Body of pancreas (tissue), 4 donors: ENCODE measurements around the gene EP300. TPM values are rescaled to one million over a fixed set of nuclear protein-coding genes. Genes with fewer than 3 reads are reported as not detected.
"Not testable (repeated sequence)": the region's sequence is repeated elsewhere in the genome, so short reads cannot be mapped to it uniquely, and the experiment has no call there.

Source experiments
- ATAC-seq: fragments of 150-250 bp; one replicate; pipeline ENCODE4 v1.9.1; 2016
- DNase-seq, 4 donors: peaks; one replicate each; pipeline ENCODE4 v3.0.0-alpha.2; 2019
- H3K27ac ChIP-seq, 4 donors: fragments of 200-600 bp; sonication (generic); 1 replicate in 3 of 4; 2 replicates in 1 of 4; pipeline versions ENCODE4 v1.5.1 to v1.6.1; 2016 to 2019; ENCODE audit warnings: mild to moderate bottlenecking in 1 of 4, mixed read lengths in 1 of 4, moderate library complexity in 1 of 4
- H3K27me3 ChIP-seq, 2 donors: fragments of 200-600 bp; sonication (generic); one replicate each; pipeline ENCODE4 v1.6.0; 2016; ENCODE audit warnings: mild to moderate bottlenecking in 1 of 2
- H3K36me3 ChIP-seq, 2 donors: fragments of 200-600 bp; sonication (generic); replicated peaks in 1 of 2; 2 replicates each; pipeline ENCODE4 v1.5.1; 2016; ENCODE audit warnings: low read depth in 2 of 2; ENCODE audit not compliant: insufficient read depth in 1 of 2
- H3K4me1 ChIP-seq: fragments of 200-600 bp; sonication (generic); one replicate; pipeline ENCODE4 v1.6.0; 2016
- H3K4me3 ChIP-seq, 2 donors: fragments of 200-600 bp; sonication (generic); 1 replicate in 1 of 2; 2 replicates in 1 of 2; pipeline ENCODE4 v1.5.1; 2016 to 2019
- H3K9me3 ChIP-seq, 3 donors: fragments of 200-600 bp; sonication (generic); 1 replicate in 2 of 3; 2 replicates in 1 of 3; pipeline ENCODE4 v1.5.1; 2016
- POLR2A ChIP-seq, 3 donors: fragments of 450-650 bp; IDR thresholded peaks; one replicate each; pipeline ENCODE4 v1.6.1; 2016; ENCODE audit warnings: antibody characterized with exemption in 3 of 3, mild to moderate bottlenecking in 2 of 3
- WGBS, 2 donors: methylation state at CpG; one replicate each; pipeline ENCODE4 v1.1.5; 2017; 5-methylcytosine and 5-hydroxymethylcytosine counted together
- intact Hi-C: fragments of 100-400 bp; cut with DNase I; formaldehyde crosslinking; loops from one replicate; pipeline ENCODE4 v1.15.1; 2023
- total RNA-seq, 2 donors: library from RNA; depleted of rRNA; stranded (reverse); fragments of >200 nt; gene quantifications; one replicate each; pipeline ENCODE4 v1.1.0, GENCODE V29; 2016
- TF ChIP-seq, protein P1 (sequence below), 7 experiments: fragments of 450-650 bp in 4 of 7; fragments of 200-600 bp in 3 of 7; sonication (generic) in 3 of 7; IDR thresholded peaks; one replicate each; pipeline ENCODE4 v1.5.1; 2016 to 2019; ENCODE audit warnings: antibody characterized with exemption in 7 of 7

The EP300 gene
- total RNA-seq, 2 donors from 2014 or later = 35.0 to 68.2 TPM

GRCh38 chr22:41062146-41062545 is 30.2 kb upstream of the EP300 start:
- H3K27me3 ChIP-seq = no peaks in the 10 kb centered on the region
- no peaks in the 10 kb centered on the region for H3K9me3 ChIP-seq
- TF ChIP-seq, protein P1, sequence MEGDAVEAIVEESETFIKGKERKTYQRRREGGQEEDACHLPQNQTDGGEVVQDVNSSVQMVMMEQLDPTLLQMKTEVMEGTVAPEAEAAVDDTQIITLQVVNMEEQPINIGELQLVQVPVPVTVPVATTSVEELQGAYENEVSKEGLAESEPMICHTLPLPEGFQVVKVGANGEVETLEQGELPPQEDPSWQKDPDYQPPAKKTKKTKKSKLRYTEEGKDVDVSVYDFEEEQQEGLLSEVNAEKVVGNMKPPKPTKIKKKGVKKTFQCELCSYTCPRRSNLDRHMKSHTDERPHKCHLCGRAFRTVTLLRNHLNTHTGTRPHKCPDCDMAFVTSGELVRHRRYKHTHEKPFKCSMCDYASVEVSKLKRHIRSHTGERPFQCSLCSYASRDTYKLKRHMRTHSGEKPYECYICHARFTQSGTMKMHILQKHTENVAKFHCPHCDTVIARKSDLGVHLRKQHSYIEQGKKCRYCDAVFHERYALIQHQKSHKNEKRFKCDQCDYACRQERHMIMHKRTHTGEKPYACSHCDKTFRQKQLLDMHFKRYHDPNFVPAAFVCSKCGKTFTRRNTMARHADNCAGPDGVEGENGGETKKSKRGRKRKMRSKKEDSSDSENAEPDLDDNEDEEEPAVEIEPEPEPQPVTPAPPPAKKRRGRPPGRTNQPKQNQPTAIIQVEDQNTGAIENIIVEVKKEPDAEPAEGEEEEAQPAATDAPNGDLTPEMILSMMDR (IDR thresholded peaks at IDR 0.05) = no peak
- no peak for TF ChIP-seq POLR2A (IDR thresholded peaks at IDR 0.05)
- 63 to 71% methylated on average over 5 to 6 of the region's 6 CpGs for WGBS, 2 donors
- intact Hi-C loops = no loop called here
- no peaks in the 10 kb centered on the region for H3K36me3 ChIP-seq
- no peaks in the 10 kb centered on the region for H3K4me1 ChIP-seq
- no peak overlapping the region for H3K27ac ChIP-seq
- H3K4me3 ChIP-seq = no peak overlapping the region
- DNase-seq (no peak), ATAC-seq (no peak)

- H3K27ac ChIP-seq, intact Hi-C loops, H3K27me3 ChIP-seq, H3K36me3 ChIP-seq, H3K4me1 ChIP-seq, H3K4me3 ChIP-seq, H3K9me3 ChIP-seq, ATAC-seq, DNase-seq: not testable (repeated sequence)
- 86 to 96% methylated on average over 10 to 15 of the region's 15 CpGs for WGBS, 2 donors
Measured at GRCh38 chr22:41064326-41064725, 28.1 kb upstream of the EP300 start.

DNA sequence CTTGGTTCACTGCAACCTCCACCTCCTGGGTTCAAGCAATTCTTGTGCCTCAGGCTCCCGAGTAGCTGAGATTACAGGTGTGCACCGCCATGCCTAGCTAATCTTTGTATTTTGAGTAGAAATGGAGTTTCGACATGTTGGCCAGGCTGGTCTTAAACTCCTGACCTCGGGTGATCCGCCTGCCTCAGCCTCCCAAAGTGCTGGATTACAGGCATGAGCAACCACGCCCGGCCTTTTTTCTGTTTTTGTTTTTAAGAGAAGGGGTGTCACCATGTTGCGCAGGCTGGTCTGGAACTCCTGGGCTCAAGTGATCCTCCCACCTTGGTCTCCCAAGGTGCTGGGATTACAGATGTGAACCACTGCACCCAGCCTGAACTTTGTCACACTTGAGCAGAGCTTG is 26.1 kb upstream of the EP300 start:
- DNase-seq, H3K27me3 ChIP-seq, H3K4me3 ChIP-seq, H3K4me1 ChIP-seq, H3K9me3 ChIP-seq, ATAC-seq, H3K27ac ChIP-seq, intact Hi-C loops, H3K36me3 ChIP-seq: not testable (repeated sequence)
- 96 to 97% methylated on average over 5 to 8 of the region's 8 CpGs for WGBS, 2 donors

DNA sequence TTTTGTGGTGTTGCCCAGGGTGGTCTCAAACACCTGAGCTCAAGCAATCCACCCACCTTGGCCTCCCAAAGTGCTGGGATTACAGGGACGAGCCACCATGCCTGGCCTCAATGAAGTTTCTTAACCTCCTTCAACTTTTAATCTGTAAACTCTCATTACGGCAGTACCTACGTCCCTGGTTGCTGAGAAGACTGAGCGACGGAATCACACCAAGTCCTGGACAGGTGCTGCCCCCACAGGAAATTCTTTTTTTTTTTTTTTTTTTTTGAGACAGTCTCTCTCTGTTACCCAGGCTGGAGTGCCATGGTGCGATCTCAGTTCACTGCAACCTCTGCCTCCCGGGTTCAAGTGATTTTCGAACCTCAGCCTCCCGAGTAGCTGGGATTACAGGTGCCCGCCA is 24.4 kb upstream of the EP300 start:
- H3K27me3 ChIP-seq, H3K4me3 ChIP-seq, H3K36me3 ChIP-seq, DNase-seq, intact Hi-C loops, ATAC-seq, H3K4me1 ChIP-seq, H3K9me3 ChIP-seq, H3K27ac ChIP-seq: not testable (repeated sequence)
- WGBS, 2 donors = 87 to 91% methylated on average over 10 of the region's 10 CpGs

GRCh38 chr22:41070665-41071331 is 21.6 kb upstream of the EP300 start:
- H3K27me3 ChIP-seq = no peaks in the 10 kb centered on the region
- H3K4me1 ChIP-seq = no peaks in the 10 kb centered on the region
- TF ChIP-seq, protein P1 (IDR thresholded peaks at IDR 0.05) = no peak
- TF ChIP-seq POLR2A (IDR thresholded peaks at IDR 0.05) = no peak
- H3K4me3 ChIP-seq = no peak overlapping the region
- intact Hi-C loops = no loop called here
- no peak overlapping the region for H3K27ac ChIP-seq
- no peaks in the 10 kb centered on the region for H3K9me3 ChIP-seq
- DNase-seq (no peak), ATAC-seq (no peak)
- 83 to 95% methylated on average over 10 to 14 of the region's 14 CpGs for WGBS, 2 donors
- no peaks in the 10 kb centered on the region for H3K36me3 ChIP-seq

- DNase-seq (no peak), ATAC-seq (no peak)
- WGBS, 2 donors = 86 to 87% methylated on average over 10 to 11 of the region's 11 CpGs
- Histone ChIP-seq H3K36me3 (no peaks in the 10 kb centered on the region), H3K4me1 (no peaks in the 10 kb centered on the region), H3K9me3 (no peaks in the 10 kb centered on the region), H3K4me3 (no peak overlapping the region), H3K27me3 (no peaks in the 10 kb centered on the region), H3K27ac (no peak overlapping the region)
- TF ChIP-seq, protein P1 (IDR thresholded peaks at IDR 0.05) = no peak
- TF ChIP-seq POLR2A (IDR thresholded peaks at IDR 0.05) = no peak
- intact Hi-C loops = no loop called here
Measured at GRCh38 chr22:41074061-41074460, 18.3 kb upstream of the EP300 start.
